Measurements from ENCODE around the gene SPOPL.
"Not testable (repeated sequence)": the region's sequence is repeated elsewhere in the genome, so short reads cannot be mapped to it uniquely, and the experiment has no call there.

- TF ChIP-seq POLR2A (IDR thresholded peaks at IDR 0.05; ENCODE audit: low read length); GATA1 (IDR thresholded peaks at IDR 0.05; ENCODE audit: low read depth, low read length): not testable (repeated sequence)
Measured at GRCh38 chr2:138524353-138524752, 22.8 kb downstream of the SPOPL start.

All from erythroblast (primary cell).